Measurements from ENCODE around the gene NRXN3.
A peak's percentile ranks its signal among the peaks of the same experiment; 100 is the strongest.

The NRXN3 gene

GRCh38 chr14:78690836-78691235 lies 520.7 kb downstream of the NRXN3 start:
- no peak for DNase-seq (ENCODE audit: low spot score in 2 of 2)
- H3K4me3 ChIP-seq = no peak overlapping the region
- H3K36me3 ChIP-seq (replicated peaks) = no peaks in the 10 kb centered on the region
- H3K27me3 ChIP-seq (ENCODE audit: low read depth) = no peaks in the 10 kb centered on the region
- in situ Hi-C loops (cut with MboI; ENCODE audit: low sequenced_read_pairs) = no loop called here
- H3K4me1 ChIP-seq = no peaks in the 10 kb centered on the region
- H3K9me3 ChIP-seq = no peaks in the 10 kb centered on the region

GRCh38 chr14:78697341-78697740 lies 527.2 kb downstream of the NRXN3 start:
- Histone ChIP-seq H3K36me3 (replicated peaks) (no peaks in the 10 kb centered on the region), H3K4me3 (no peak overlapping the region), H3K27me3 (ENCODE audit: low read depth) (no peaks in the 10 kb centered on the region), H3K9me3 (no peaks in the 10 kb centered on the region), H3K4me1 (no peaks in the 10 kb centered on the region)
- DNase-seq (ENCODE audit: low spot score in 2 of 2) = peak in 1 of 2 experiments; percentile 5
- in situ Hi-C loops (cut with MboI; ENCODE audit: low sequenced_read_pairs) = no loop called here

DNA sequence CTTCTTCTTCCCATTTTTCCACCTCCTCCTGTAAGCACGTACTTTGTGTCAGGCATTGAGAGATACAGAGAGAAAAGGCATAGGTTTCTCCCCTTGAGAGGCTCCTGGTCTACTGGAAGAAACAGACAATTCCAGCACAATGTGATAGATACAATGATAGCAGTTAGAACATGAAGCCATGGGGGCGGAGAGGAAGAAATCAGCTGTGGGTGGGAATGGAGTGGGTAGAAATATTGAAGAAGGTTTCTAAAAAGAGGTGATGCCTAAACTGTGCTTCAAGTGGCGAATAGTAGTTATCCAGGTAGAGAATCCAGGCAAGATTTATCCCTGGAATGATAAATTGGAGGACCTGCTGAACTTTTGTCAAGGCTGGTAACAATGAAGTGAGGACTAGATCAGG lies 528.8 kb downstream of the NRXN3 start:
- Histone ChIP-seq H3K36me3 (replicated peaks) (no peaks in the 10 kb centered on the region), H3K4me3 (no peak overlapping the region), H3K9me3 (no peaks in the 10 kb centered on the region), H3K4me1 (no peaks in the 10 kb centered on the region), H3K27me3 (ENCODE audit: low read depth) (no peaks in the 10 kb centered on the region)
- in situ Hi-C loops (cut with MboI; ENCODE audit: low sequenced_read_pairs) = no loop called here
- DNase-seq (ENCODE audit: low spot score in 2 of 2) = no peak

GRCh38 chr14:78700236-78700635 lies 530.1 kb downstream of the NRXN3 start:
- H3K9me3 ChIP-seq = no peaks in the 10 kb centered on the region
- in situ Hi-C loops (cut with MboI; ENCODE audit: low sequenced_read_pairs) = no loop called here
- H3K36me3 ChIP-seq (replicated peaks) = no peaks in the 10 kb centered on the region
- no peak overlapping the region for H3K4me3 ChIP-seq
- no peaks in the 10 kb centered on the region for H3K4me1 ChIP-seq
- no peaks in the 10 kb centered on the region for H3K27me3 ChIP-seq (ENCODE audit: low read depth)
- DNase-seq (ENCODE audit: low spot score in 2 of 2) = no peak

DNA sequence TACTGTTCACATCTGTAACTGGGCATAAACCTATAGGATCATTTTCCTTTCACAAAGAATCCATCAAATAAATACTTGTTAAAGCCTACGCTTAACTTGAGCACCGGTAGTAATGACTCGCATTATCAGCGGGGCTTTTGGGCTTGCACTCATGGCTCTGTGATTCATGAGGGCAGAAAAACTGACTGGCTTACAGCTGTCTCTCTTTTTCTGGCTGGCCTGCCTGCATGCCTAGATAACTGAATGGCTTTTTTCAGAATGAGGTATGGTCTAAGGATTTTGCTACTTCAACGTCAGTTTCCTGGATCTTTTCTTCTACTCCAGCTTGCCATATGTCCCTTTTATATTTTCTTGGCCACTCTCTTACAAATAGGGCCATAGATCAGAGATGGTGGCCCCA lies 531.1 kb downstream of the NRXN3 start:
- in situ Hi-C loops (cut with MboI; ENCODE audit: low sequenced_read_pairs) = no loop called here

GRCh38 chr14:78704965-78705364 lies 534.8 kb downstream of the NRXN3 start:
- in situ Hi-C loops (cut with MboI; ENCODE audit: low sequenced_read_pairs) = no loop called here
- H3K4me1 ChIP-seq = no peaks in the 10 kb centered on the region

More for the DNA sequence above, 531.1 kb downstream of the NRXN3 start:
- Histone ChIP-seq H3K4me1 (no peaks in the 10 kb centered on the region), H3K27me3 (ENCODE audit: low read depth) (no peaks in the 10 kb centered on the region), H3K9me3 (no peaks in the 10 kb centered on the region), H3K36me3 (replicated peaks) (no peaks in the 10 kb centered on the region), H3K4me3 (no peak overlapping the region)
- no peak for DNase-seq (ENCODE audit: low spot score in 2 of 2)

DNA sequence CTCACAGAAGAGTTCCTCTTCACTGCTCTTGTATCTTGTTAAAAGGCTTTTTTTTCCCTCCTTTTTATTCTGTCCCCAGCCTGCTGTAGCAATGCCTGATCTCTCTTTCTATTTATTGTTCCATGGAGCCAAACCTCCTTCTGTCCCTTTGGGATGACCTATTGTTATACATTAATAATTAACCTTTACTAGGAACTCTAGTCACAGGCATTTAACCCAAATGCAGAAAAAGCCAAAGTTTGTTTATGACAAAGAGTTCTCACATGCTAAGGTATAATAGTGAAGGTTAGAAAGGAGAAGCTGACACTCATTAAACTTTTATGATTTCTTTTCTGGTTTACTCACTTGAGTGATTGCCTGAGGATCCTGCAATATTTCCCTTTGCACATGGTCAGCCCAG lies 535.8 kb downstream of the NRXN3 start:
- no peaks in the 10 kb centered on the region for H3K4me1 ChIP-seq
- no peak overlapping the region for H3K4me3 ChIP-seq
- DNase-seq (ENCODE audit: low spot score in 2 of 2) = no peak
- in situ Hi-C loops (cut with MboI; ENCODE audit: low sequenced_read_pairs) = no loop called here
- H3K27me3 ChIP-seq (ENCODE audit: low read depth) = no peaks in the 10 kb centered on the region
- H3K36me3 ChIP-seq (replicated peaks) = no peaks in the 10 kb centered on the region
- H3K9me3 ChIP-seq = no peaks in the 10 kb centered on the region

More at GRCh38 chr14:78704965-78705364, 534.8 kb downstream of the NRXN3 start:
- Histone ChIP-seq H3K9me3 (no peaks in the 10 kb centered on the region), H3K27me3 (ENCODE audit: low read depth) (no peaks in the 10 kb centered on the region), H3K36me3 (replicated peaks) (no peaks in the 10 kb centered on the region), H3K4me3 (no peak overlapping the region)
- no peak for DNase-seq (ENCODE audit: low spot score in 2 of 2)

DNA sequence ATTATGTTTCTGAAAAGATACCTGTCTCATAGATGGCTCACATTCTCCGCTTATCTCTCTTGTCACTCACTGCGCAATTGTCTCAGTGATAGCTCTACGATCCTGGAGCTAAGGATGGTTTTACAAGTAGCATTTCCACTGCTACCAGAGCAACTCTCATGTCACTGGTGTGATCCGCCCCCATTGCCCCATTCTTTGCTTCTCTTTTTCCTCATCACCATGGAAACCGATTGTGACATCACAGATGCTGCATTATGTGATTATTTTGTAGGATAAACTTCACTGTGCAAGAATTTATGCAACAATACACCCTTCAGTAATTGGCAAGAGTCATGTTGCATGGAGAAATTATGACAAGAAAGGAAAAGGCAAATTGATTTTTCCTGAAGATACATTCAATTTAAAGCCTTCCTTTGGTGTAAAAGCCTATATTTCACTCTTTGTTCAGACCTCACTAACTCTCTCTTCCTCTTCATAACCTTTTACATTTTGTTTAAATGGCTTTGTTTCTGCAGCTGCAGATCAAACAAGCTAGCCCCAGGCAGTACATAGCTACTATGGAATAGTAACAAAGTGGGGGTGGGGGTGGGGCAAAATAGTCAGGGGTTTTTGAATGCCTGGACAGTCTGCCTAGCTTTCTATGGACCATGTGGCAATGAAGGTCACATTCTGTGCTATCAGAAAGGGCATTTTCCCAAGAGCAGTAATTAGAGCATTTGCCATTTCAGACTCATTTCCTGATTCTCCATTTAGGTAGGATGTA lies 539.8 kb downstream of the NRXN3 start:
- in situ Hi-C loops (cut with MboI; ENCODE audit: low sequenced_read_pairs) = no loop called here
- no peak for DNase-seq (ENCODE audit: low spot score in 2 of 2)
- no peaks in the 10 kb centered on the region for H3K36me3 ChIP-seq (replicated peaks)

DNA sequence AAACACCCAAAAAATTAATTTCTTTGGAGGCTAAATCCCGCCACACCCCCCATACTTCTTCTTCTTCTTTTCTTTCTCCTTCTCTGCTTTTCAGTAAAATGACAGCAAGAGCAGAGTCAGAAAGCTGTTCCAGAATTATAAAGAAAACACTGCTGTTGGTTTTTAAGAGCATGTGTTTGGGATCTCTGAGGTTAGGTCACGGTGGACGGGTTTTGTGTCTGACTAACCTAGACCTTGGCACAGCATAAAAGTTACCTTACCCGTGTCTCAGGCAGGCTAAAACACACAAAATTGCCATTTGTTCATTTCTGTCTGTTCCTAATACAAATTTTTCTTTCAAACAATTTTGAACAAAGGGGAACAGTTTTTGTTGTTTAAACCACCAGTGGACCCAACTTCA lies 540.8 kb downstream of the NRXN3 start:
- H3K4me1 ChIP-seq = no peaks in the 10 kb centered on the region
- no peak overlapping the region for H3K4me3 ChIP-seq
- in situ Hi-C loops (cut with MboI; ENCODE audit: low sequenced_read_pairs) = no loop called here
- H3K9me3 ChIP-seq = no peaks in the 10 kb centered on the region
- DNase-seq (ENCODE audit: low spot score in 2 of 2) = no peak
- no peaks in the 10 kb centered on the region for H3K36me3 ChIP-seq (replicated peaks)
- no peaks in the 10 kb centered on the region for H3K27me3 ChIP-seq (ENCODE audit: low read depth)

More for the DNA sequence above, 539.8 kb downstream of the NRXN3 start:
- Histone ChIP-seq H3K27me3 (ENCODE audit: low read depth) (no peaks in the 10 kb centered on the region), H3K4me3 (no peak overlapping the region), H3K4me1 (no peaks in the 10 kb centered on the region), H3K9me3 (no peaks in the 10 kb centered on the region)

DNA sequence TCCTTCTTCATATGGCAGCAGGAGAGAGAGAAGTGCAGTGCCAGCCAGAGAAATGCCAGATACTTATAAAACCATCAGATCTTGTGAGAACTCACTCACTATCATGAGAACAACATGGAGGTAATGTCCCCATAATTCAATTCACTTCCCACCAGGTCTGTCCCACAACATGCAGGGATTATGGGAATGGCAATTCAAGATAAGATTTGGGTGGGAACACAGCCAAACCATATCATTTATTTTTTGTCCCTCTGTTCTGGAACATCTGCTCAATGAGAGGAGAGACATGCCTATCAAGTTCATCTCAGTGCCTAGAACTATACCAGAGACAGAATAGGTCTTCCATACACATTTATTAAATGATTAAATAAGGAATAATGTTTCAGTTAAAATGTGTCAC lies 543.5 kb downstream of the NRXN3 start:
- H3K9me3 ChIP-seq = no peaks in the 10 kb centered on the region
- H3K4me1 ChIP-seq = no peaks in the 10 kb centered on the region
- in situ Hi-C loops (cut with MboI; ENCODE audit: low sequenced_read_pairs) = no loop called here
- no peak overlapping the region for H3K4me3 ChIP-seq
- H3K36me3 ChIP-seq (replicated peaks) = no peaks in the 10 kb centered on the region
- H3K27me3 ChIP-seq (ENCODE audit: low read depth) = no peaks in the 10 kb centered on the region
- no peak for DNase-seq (ENCODE audit: low spot score in 2 of 2)

- in situ Hi-C loops (cut with MboI; ENCODE audit: low sequenced_read_pairs) = no loop called here
- Histone ChIP-seq H3K27me3 (ENCODE audit: low read depth) (no peaks in the 10 kb centered on the region), H3K4me3 (no peak overlapping the region), H3K36me3 (replicated peaks) (no peaks in the 10 kb centered on the region), H3K9me3 (no peaks in the 10 kb centered on the region), H3K4me1 (no peaks in the 10 kb centered on the region)
- DNase-seq (ENCODE audit: low spot score in 2 of 2) = no peak
Observed at GRCh38 chr14:78714711-78715110, 544.5 kb downstream of the NRXN3 start.

- Histone ChIP-seq H3K27me3 (ENCODE audit: low read depth) (no peaks in the 10 kb centered on the region), H3K9me3 (no peaks in the 10 kb centered on the region), H3K36me3 (replicated peaks) (no peaks in the 10 kb centered on the region), H3K4me3 (no peak overlapping the region), H3K4me1 (no peaks in the 10 kb centered on the region)
- no peak for DNase-seq (ENCODE audit: low spot score in 2 of 2)
- in situ Hi-C loops (cut with MboI; ENCODE audit: low sequenced_read_pairs) = no loop called here
Observed at GRCh38 chr14:78721756-78722480, 551.7 kb downstream of the NRXN3 start.

- no peak for DNase-seq (ENCODE audit: low spot score in 2 of 2)
- Histone ChIP-seq H3K9me3 (no peaks in the 10 kb centered on the region), H3K36me3 (replicated peaks) (no peaks in the 10 kb centered on the region), H3K4me3 (no peak overlapping the region), H3K27me3 (ENCODE audit: low read depth) (no peaks in the 10 kb centered on the region), H3K4me1 (no peaks in the 10 kb centered on the region)
- in situ Hi-C loops (cut with MboI; ENCODE audit: low sequenced_read_pairs) = no loop called here
Observed at GRCh38 chr14:78725086-78725485, 554.9 kb downstream of the NRXN3 start.

GRCh38 chr14:78737116-78737515 lies 566.9 kb downstream of the NRXN3 start:
- H3K9me3 ChIP-seq = no peaks in the 10 kb centered on the region
- no peaks in the 10 kb centered on the region for H3K4me1 ChIP-seq
- in situ Hi-C loops (cut with MboI; ENCODE audit: low sequenced_read_pairs) = no loop called here
- no peak overlapping the region for H3K4me3 ChIP-seq
- no peak for DNase-seq (ENCODE audit: low spot score in 2 of 2)
- no peaks in the 10 kb centered on the region for H3K36me3 ChIP-seq (replicated peaks)
- H3K27me3 ChIP-seq (ENCODE audit: low read depth) = no peaks in the 10 kb centered on the region
